Ishikawa (cell line): Measurements from ENCODE around the gene EPYC.

Experiments used
- CEBPB ChIP-seq: IDR thresholded peaks from 2 replicates; pipeline ENCODE4 v1.6.1; 2012
- EGR1 ChIP-seq: IDR thresholded peaks from 2 replicates; pipeline ENCODE4 v1.6.1; 2012
- EP300 ChIP-seq: IDR thresholded peaks from 2 replicates; pipeline ENCODE4 v1.6.1; 2012; ENCODE audit warnings: borderline replicate concordance
- FOXM1 ChIP-seq: IDR thresholded peaks from 2 replicates; pipeline ENCODE4 v1.6.1; 2012; ENCODE audit warnings: low read depth, borderline replicate concordance
- NFIC ChIP-seq: IDR thresholded peaks from 2 replicates; pipeline ENCODE4 v1.6.1; 2012
- RAD21 ChIP-seq: IDR thresholded peaks from 2 replicates; pipeline ENCODE4 v1.6.1; 2012; ENCODE audit warnings: low read depth
- REST ChIP-seq: IDR thresholded peaks from 2 replicates; pipeline ENCODE4 v1.6.1; 2012; ENCODE audit warnings: low read depth, mild to moderate bottlenecking
- TAF1 ChIP-seq: IDR thresholded peaks from 2 replicates; pipeline ENCODE4 v1.6.1; 2012; ENCODE audit warnings: low read depth, mild to moderate bottlenecking
- TCF12 ChIP-seq: IDR thresholded peaks from 2 replicates; pipeline ENCODE4 v1.6.1; 2012; ENCODE audit warnings: low read depth
- TF ChIP-seq, protein P1 (sequence below): IDR thresholded peaks from 2 replicates; pipeline ENCODE4 v1.6.1; 2012

- TF ChIP-seq FOXM1 (no peak), EGR1 (no peak), CEBPB (no peak), NFIC (no peak), RAD21 (no peak), REST (no peak), EP300 (no peak), TAF1 (no peak), TCF12 (no peak)
- TF ChIP-seq, protein P1, sequence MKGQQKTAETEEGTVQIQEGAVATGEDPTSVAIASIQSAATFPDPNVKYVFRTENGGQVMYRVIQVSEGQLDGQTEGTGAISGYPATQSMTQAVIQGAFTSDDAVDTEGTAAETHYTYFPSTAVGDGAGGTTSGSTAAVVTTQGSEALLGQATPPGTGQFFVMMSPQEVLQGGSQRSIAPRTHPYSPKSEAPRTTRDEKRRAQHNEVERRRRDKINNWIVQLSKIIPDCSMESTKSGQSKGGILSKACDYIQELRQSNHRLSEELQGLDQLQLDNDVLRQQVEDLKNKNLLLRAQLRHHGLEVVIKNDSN, result no peak
Measured at GRCh38 chr12:90977224-90977623, 27.5 kb downstream of the EPYC start.
